HG02763 (cell line): ENCODE measurements around the gene TIPRL.
"Not testable (repeated sequence)": the region's sequence is repeated elsewhere in the genome, so short reads cannot be mapped to it uniquely, and the experiment has no call there.

Experiments
- ATAC-seq: cut with Tn5 transposase; IDR thresholded peaks from one replicate; pipeline ENCODE4 v1.9.1; 2021; ENCODE audit warnings: mild to moderate bottlenecking, moderate library complexity; ENCODE audit not compliant: unreplicated experiment

TIPRL gene

GRCh38 chr1:168157638-168158037, 21.1 kb upstream of the TIPRL start:
- ATAC-seq: no peak

- ATAC-seq: no peak
Measured at GRCh38 chr1:168159251-168159650, 19.5 kb upstream of the TIPRL start.

GRCh38 chr1:168159979-168160378, 18.8 kb upstream of the TIPRL start:
- ATAC-seq: no peak

- no peak for ATAC-seq
Measured at GRCh38 chr1:168161459-168161858, 17.3 kb upstream of the TIPRL start.

- ATAC-seq: no peak
Measured at GRCh38 chr1:168163670-168164069, 15.1 kb upstream of the TIPRL start.

- no peak for ATAC-seq
Measured at GRCh38 chr1:168164771-168165170, 14.0 kb upstream of the TIPRL start.

GRCh38 chr1:168167806-168168205, 11.0 kb upstream of the TIPRL start:
- ATAC-seq: no peak

GRCh38 chr1:168170564-168171508, 7.9 kb upstream of the TIPRL start:
- no peak for ATAC-seq

- ATAC-seq: no peak
Measured at GRCh38 chr1:168172250-168172915, 6.4 kb upstream of the TIPRL start.

- no peak for ATAC-seq
Measured at GRCh38 chr1:168178227-168178637, 530 bp upstream of the TIPRL start.

- ATAC-seq: no peak
Measured at GRCh38 chr1:168179438-168180147, 831 bp downstream of the TIPRL start.

GRCh38 chr1:168180148-168180524, 1.4 kb downstream of the TIPRL start:
- no peak for ATAC-seq

GRCh38 chr1:168181063-168181720, 2.4 kb downstream of the TIPRL start:
- not testable (repeated sequence) for ATAC-seq

GRCh38 chr1:168187177-168187576, 8.4 kb downstream of the TIPRL start:
- ATAC-seq: no peak

- no peak for ATAC-seq
Measured at GRCh38 chr1:168190403-168190802, 11.6 kb downstream of the TIPRL start.

- ATAC-seq: no peak
Measured at GRCh38 chr1:168195199-168196135, 16.7 kb downstream of the TIPRL start.

GRCh38 chr1:168199056-168199455, 20.3 kb downstream of the TIPRL start:
- ATAC-seq: no peak

GRCh38 chr1:168202941-168203654, 24.3 kb downstream of the TIPRL start:
- no peak for ATAC-seq

GRCh38 chr1:168206111-168206510, 27.3 kb downstream of the TIPRL start:
- ATAC-seq: no peak
